ENCODE data around the gene PRRT2.

The PRRT2 gene

DNA sequence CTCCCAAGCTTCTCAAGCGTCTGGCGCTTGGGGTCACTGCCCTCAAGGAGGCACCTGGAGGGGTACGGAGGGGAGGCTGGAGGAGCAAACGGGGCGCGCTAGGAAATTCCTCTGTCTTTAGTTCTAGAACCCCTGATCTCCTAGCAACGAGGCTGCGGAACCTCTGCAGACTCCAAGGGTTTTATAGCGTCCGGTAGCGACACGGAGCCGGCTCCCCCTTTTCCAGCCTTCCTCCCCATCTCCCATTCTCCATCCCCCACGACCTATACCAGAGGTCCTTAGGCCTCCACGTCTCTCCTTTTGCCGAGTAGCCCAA, 51.6 kb downstream of the PRRT2 start:
- DNase-seq: no peak

DNA sequence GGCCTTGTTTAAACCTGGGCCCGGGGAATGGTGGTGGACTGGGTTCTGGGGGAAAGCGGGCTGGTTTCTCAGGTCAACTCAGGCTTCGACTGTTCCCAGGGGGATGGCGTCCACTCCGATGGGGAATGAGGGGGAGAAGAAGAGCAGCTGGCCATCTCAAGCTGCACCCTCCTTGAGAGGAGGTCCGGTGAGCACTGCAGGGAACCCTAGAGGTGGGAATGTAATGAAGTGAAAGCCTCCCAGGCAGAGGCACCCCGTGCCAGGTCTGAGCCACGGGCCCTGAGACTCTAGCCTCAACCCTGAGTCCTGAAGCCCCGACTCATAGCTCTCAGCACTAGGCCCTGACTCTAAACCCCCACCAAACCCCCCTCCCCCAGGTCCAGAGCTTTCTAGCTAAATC, 52.2 kb downstream of the PRRT2 start:
- DNase-seq: no peak

Measured in activated CD4-positive, alpha-beta T cell treated with anti-CD3 and anti-CD28 coated beads, Interleukin-2, amount 50 U/mL, for 16 hours (primary cell).